ACHN (cell line): Measurements from ENCODE around the gene CFAP92.

ENCODE experiments used
- DNase-seq: peaks from one replicate; pipeline ENCODE4 v3.0.0-alpha.2; 2015
- in situ Hi-C: cut with HindIII; loops from 2 replicates; pipeline ENCODE4 v1.10.0; 2017; ENCODE audit warnings: low sequenced_read_pairs, low pct_ligation_motif_present, low pct_unique_long_range_greater_than_20kb

The CFAP92 gene

DNA sequence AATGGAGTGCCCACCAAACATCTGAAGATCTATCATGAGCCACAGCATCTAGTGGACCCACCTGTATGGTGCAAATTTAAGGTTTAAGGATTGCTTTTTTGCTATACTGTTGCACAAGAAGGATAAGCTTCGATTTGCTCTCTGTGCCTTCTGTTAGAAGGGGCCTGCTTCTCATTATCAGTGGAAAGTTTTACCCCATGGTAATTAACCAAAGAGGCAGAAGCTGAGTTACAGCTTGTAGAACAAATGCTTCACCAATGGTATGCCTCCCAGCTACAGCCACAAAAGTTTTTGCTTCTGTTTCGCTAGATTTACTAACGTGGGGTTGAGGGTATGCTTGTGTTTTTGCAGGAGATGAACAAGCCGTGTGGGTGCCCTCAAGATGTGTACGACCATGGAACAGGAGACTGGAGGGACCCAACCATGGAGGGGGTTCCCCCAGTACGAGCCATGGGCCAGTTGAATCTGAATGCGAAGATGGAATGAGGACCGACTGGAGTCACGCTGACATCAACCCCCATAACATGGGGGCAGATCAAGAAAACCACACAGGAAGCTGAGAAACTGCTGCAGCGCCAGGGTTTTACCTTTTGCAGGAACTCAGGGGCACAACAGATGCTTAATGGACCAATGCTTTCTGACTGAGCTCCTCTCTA is 70.9 kb downstream of the CFAP92 start:
- no peak for DNase-seq
- in situ Hi-C loops: no loop called here

DNA sequence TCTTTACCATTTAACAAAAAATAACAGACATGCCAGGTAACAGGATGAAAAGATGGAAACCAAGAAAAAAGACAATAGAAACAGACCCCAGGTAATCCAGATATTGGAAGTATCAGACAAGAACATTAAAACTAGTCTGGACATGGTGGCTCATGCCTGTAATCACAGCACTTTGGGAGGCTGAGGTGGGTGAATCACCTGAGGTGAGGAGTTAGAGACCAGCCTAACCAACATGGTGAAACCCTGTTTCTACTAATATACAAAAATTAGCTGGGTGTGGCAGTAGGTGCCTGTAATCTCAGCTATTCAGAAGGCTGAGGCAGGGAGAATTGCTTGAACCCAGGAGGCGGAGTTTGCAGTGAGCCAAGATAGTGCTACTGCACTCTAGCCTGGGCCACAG is 73.9 kb downstream of the CFAP92 start:
- in situ Hi-C loops: no loop called here
- DNase-seq: no peak

DNA sequence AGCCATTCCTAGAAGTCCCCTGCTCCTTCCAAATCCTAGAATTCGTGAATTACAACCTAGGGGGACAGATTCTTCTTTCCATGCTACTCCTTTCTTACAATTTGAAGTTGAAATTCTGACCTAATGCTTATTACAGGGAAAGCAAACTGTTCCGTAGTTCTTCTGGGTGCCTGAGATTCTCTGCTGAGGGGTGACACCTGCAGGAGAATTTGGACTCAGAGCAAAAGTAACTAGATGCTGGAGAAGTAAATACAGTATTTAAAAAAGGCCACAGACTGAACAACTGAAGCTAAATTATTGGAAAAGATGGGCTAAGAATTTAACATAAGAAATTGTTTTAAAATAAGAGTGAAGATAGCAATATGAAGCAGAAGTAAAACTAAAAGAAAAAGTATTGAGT is 76.6 kb downstream of the CFAP92 start:
- in situ Hi-C loops: no loop called here
- no peak for DNase-seq

DNA sequence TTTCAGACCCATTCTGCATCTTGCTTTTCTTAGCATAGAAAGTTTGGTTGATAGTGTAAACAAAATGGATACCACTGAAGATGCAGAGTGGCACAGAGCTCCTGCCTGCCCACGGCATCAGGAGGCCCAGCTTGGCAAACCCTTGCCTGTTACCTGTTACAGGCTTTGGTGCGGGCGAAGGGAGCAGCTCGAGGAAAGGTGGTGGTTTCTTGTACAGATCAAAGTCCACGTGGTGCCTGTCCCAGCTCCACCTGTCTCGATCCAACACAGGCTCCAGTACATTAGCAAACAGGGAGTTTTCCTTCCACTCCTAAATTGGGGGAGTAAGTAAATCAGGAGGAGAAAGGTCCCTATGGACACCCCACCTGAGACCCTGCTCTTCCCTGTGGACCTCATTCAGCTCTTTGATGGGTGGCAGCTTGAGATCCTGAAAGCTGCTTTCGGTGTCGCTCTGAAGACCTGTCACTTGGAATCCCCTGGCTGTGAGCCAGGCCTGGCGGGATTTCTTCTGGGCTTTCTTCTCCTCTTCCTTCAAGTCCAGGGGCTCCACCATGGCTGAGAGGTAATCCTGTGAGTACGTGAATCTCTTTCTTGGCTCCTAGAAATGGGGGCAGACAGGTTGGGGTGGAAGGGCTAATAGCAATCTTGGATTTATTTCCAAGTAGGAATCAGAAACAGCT is 78.8 kb downstream of the CFAP92 start:
- in situ Hi-C loops: no loop called here
- no peak for DNase-seq

DNA sequence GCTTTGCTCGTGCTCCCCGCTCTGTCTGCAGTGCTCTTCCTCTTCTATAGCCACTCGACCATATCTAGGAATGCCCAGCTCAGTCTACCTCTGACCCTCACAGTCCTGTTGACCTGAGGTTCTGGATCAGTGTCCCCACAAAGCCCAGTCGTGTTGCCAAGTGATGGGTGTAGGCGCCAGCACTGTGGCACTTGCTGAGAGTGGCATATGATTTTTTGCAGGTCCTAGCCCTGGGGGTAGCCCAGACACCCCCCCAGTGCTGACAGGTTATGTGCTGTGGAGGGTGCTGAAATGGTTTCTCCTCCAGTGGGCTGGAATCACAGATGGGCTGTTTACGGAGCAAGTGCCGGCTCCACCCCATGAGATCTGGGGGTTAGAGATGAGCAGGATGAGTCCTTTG is 82.0 kb downstream of the CFAP92 start:
- in situ Hi-C loops: no loop called here

DNA sequence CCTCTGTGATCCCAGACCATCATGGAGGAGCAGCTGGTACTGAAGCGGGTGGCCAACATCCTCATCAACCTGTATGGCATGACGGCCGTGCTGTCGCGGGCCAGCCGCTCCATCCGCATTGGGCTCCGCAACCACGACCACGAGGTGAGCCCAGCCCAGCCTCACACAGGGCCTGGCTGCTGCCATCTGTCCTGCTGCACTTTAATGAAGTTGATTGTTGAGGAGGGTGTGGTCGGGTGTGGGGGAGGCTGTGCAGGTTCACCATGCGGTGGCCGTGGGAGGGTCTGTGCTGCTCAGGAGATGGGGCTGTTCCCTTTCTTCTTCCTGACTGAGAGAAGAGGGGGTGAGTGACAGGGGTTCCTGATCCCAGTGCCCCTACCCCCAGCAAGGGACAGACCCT is 83.9 kb downstream of the CFAP92 start:
- DNase-seq: no peak
- in situ Hi-C loops: no loop called here

More for the DNA sequence above, 82.0 kb downstream of the CFAP92 start:
- DNase-seq: no peak

DNA sequence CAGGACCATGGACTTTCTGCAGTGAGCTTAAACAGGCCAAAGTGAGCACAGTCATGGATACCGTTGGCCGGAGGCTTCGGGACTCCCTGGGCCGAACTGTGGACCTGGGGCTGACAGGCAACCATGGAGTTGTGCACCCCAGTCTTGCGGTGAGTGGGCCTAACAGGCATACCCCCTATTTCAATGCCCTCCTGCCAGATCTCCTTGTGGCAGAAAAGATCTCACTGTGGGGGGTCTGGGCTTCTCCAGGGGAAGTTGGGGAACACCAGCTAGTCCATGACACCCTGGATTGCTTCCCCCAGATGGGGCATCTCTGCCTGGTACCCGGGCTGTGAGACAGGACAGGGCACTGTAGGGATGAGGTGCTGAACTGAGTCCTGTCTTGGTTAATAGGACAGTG is 84.9 kb downstream of the CFAP92 start:
- no peak for DNase-seq
- in situ Hi-C loops: no loop called here

DNA sequence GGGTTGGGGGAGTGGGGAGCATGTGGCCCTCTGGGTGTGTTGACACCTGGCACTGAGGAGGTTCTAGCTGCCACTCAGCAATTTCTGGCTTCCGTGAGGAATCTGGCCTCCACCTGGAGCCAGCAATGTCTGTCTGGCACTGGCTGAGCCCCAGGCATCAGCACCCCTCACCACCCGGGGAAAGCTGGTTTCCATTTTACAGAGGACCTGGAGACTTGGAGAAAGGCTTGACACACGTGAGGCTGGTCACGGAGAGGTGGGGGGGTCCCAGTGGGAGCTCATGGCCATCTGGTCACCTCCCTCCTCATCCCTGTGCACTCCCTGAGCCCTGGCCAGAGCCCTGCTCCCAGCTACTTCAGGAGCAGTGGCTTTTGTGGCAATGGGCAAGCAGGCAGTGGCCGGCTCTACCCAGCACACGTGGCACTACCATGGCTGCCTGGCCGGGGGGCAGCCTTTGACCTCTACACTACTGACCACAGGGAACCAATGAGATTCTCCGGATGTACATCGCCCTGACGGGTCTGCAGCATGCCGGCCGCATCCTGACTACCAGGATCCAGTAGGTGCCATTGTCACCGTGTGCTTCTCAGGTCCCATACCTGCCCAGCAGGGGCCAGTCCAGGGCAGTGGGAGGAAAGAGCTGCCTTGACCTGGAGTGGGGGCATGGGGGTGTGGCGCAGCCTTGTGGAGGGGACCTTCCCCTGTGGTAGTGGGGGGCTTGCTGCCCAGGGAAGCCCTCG is 86.0 kb downstream of the CFAP92 start:
- DNase-seq: no peak
- in situ Hi-C loops: no loop called here

DNA sequence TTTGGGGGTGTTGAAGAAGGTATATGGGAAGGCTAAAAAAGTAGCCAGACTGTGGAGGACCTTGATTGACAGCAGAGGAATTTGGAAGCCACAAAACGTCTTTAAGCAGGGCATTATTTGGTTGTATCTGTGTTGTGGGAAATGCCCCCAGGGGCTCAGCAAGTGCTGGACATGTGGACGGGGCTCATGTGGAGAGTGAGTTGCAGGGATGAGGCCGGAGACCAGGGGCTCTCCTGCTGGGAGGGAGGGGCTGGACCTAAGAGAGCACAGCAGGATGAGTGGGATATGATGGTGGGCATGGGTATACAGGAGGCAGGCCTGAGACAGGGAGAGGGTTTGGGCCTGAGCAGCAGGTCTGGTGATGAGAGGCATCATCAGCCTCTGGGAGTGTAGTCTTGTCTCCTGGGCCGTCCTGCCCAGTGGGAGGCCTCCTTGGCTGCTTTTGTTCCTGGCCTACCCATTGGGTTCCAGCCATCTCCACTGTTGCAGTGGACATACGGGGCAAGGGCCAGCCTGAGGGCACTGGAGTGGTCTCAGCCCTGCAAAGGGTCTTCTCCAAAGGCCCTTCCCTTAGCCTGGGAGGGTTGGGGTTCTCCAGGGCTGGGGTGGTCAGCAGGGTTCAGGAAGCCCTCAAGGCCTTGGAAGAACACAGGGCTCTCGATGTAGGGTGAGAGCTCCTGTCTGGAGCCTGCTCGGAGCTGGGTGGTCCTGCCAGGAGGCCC is 86.9 kb downstream of the CFAP92 start:
- in situ Hi-C loops: no loop called here
- no peak for DNase-seq

DNA sequence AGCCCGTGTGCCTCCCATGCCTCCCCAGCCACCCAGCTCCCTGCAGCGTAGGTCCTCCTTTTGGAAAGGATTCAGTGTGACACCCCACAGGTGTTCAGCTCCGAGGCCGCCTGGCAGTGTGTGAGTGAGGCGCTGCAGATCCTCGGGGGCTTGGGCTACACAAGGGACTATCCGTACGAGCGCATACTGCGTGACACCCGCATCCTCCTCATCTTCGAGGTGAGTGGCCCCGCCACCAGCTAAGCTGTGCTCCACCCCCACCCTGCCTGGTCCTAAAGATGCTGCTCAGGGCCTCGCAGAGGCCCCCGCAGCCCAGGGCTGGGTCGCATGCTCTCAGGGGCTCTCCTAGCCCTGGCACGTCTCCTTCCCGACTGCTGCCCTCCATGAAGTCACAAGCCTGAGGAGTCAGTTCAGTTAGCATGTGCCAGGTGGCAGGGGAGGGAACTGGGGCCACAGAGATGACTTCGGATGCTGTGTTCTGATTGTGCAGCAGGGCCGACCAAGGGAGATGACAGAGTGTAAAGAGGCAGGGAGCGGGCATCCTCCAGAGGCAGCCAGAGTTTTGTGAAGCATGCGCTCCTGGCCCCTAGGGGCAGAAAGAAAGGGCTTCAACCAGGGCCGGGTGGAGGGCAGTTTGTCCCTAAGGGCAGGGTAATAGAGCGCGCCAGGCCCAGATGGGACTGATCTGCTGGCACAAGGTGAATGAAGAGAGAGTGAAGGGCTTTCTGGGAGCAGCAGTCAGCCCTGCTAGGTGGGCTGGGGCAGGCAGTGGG is 87.7 kb downstream of the CFAP92 start:
- DNase-seq: no peak
- in situ Hi-C loops: no loop called here

DNA sequence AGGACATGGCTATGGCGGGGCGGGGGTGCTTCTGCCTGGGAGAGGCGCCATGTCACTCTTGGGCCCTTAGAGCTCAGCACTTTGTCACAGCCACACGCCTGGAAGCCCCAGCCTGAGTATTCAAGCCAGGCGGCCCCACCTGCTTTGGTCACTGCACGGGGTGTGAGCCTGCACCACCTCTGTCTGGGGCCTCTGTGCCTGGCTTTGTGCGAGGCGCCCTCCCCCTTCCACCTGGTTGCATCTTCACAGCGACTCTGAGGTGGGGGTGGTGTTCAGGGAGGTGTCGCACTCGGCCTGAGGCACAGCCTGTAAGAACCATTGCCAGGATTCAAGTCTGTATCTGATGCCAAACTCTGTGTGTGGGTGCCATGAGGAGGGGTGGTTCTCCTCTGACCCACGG is 90.4 kb downstream of the CFAP92 start:
- no peak for DNase-seq
- in situ Hi-C loops: no loop called here

DNA sequence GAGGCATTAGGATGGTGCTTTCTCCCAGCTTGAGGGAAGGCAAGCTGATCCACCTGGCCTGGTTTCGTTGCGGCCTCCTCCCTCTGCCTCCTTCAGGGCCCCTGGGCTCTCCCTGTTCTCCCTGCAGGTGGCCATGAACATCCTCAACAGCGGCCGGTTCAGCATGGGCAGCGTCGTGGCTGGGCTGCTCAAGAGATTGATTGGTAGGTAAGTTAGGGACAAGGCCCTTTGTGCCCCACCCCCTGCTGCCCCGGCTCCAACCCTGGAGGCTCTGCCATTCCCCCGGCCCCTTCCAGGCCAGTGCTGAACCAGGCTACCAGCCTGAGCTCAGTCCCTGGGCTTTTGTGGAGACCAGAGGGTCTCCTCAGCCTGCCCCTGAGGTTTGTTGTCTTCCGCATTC is 91.5 kb downstream of the CFAP92 start:
- in situ Hi-C loops: no loop called here
- no peak for DNase-seq

DNA sequence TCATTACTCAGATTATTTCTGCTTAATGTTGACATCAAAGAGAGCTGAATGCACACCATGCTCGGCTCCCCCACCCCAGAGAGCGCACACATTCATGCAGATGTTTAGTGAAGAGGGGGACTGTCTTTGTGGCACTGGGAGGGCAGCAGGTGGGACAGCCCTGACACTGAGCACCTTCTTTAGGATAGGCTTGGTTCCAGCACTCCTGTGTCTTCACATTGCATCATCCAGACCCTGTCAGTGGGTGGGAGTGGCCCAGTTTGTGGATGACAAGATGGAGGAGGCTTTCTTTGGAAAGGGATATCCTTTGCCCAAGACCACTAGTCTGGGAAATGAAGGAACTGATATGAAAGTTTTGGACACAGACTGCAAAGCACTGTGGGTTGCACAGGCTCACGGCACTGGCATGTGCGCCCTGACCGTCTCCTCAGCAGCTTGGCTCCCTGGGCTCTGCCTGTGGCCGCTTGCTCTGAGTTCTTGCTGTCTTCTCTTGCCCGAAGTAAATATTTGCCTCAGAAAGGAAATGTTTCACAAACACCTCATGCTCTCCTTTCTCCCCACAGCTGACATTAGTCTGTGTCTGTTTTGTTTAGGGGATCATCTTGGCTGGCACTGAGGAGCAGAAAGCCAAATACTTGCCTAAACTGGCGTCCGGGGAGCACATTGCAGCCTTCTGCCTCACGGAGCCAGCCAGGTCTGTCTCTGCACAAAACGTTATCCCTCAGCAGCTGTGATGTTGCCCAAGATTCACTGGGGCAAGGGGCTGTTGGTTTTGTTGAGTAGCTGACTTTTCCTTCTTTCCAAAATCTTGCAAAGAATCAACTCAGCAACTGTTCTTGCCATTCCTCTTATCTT is 97.8 kb downstream of the CFAP92 start:
- DNase-seq: no peak
- in situ Hi-C loops: no loop called here

DNA sequence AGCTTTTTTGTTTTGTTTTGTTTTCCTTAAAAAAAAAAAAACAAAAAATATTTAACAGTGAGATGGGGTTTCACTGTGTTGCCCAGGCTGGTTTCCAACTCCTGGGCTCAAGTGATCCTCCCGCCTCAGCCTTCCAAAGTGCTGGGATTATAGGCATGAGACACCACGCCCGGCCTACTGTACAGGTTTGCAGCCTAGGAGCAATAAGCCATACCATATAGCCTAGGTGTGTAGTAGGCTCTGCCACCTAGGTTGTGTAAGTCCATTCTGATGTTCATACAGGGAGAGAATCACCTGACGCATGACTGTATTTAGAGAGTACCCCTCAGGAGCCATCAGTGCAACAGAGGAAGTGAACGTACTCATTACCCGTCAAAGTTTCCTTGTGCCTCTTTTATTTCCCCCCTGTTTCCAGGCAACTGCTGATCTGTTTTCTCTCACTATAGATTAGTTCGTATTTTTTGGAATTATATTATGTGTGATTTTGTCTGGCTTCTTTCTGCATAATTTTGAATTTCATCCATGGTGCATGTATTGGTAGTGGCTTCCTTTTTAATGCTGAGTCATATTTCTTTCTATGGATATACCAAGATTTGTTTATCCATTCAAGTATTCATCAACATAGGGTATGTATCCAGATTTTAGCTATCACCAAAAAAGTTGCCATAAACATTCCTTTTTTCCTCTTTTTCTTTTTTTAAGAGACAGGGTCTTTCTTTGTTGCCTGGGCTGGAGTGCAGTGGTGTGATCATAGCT is 104.6 kb downstream of the CFAP92 start:
- in situ Hi-C loops: no loop called here
- DNase-seq: no peak

DNA sequence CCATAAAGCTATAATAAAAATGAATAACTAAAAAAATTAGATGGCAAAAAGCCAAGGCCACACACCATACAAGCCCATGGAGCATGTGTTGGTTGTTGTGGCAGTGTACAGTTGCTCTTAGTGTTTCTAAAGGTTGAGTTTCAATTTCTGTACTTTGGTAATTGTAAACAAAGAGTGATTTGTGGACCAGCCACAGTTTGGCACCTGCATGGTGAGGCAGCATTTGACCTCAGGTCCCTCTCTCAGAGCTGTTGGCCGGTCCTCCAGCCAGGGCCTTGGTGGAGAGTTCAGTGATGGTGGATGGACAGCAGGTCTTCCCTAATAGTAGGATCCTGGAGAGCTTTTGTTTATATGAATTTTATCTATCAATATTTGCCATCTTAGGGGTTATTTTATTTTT is 108.9 kb downstream of the CFAP92 start:
- DNase-seq: no peak
- in situ Hi-C loops: no loop called here

DNA sequence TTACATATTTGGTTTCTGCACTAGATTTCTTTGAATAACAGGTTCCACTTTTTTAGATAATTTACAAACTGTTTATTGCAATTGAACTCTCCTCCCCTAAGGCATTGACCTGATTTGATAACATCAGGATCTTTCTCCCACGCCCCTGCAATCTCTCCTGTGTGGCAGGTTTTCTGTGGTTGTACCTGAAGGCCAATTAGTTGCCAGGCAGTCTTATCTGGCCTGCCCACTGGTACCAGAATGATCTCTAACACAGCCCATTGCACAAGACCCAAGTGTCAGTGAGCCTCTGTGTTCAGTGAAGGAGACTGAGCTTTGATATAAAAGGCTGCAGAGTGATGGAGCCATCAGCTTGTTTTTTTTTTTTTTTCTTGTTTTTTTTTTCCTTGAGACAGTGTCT is 111.2 kb downstream of the CFAP92 start:
- no peak for DNase-seq
- in situ Hi-C loops: no loop called here

DNA sequence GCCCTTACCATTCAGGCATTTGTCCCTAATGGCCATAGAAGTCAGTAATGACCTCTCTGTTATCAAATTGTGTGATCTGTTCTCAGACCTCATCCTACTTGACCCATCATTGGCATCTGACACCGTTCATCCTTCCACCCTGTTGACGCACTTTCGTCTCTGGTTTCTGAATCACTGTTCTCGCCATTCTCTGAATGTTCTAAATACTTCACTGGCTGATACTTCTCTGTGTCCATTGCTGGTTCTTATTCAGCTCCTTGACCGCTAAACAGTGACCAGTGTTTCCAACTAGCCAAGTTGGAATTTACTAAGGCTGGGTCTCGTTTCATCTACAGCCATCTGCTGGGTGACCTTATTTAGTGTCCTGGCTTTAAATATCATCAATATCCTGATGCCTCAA is 112.3 kb downstream of the CFAP92 start:
- no peak for DNase-seq
- in situ Hi-C loops: no loop called here
